ENCODE measurements around the gene CYB561A3. TPM values are rescaled to one million over a fixed set of nuclear protein-coding genes. Genes with fewer than 3 reads are reported as not detected.

Gene CYB561A3
- total RNA-seq, 1 experiment from 2014 or later, result 21.7 TPM

GRCh38 chr11:61306221-61306620 lies 55.5 kb downstream of the CYB561A3 start:
- H4K8ac ChIP-seq (replicated peaks; ENCODE audit: insufficient read length, low read depth, low read length), result no peak overlapping the region
- H3K27ac ChIP-seq (ENCODE audit: insufficient read length, low read depth, low read length), result no peak overlapping the region
- no peak for DNase-seq
- Mint-ChIP-seq H3K36me3 (ENCODE audit: insufficient read depth in 1 of 3, low read depth in 3 of 3) (peaks cover 33 to 43% (median 36%) of the 10 kb centered on the region in 3 experiments; a peak in 6 of 7 replicates), H3K27me3 (ENCODE audit: low read depth) (no peaks in the 10 kb centered on the region), H3K27ac (no peak overlapping the region), H3K4me1 (no peaks in the 10 kb centered on the region), H3K4me3 (no peak overlapping the region), H3K9me3 (no peaks in the 10 kb centered on the region)
- no peak overlapping the region for H3K4me2 ChIP-seq (ENCODE audit: insufficient read depth, insufficient read length, low read length)
- no peak overlapping the region for H2BK15ac ChIP-seq (ENCODE audit: low read depth, low read length)
- H3K18ac ChIP-seq (ENCODE audit: insufficient read length, low read depth, low read length), result no peak overlapping the region
- no peak overlapping the region for H4K91ac ChIP-seq (ENCODE audit: insufficient read length, low read depth, low read length)
- no peaks in the 10 kb centered on the region for H4K20me1 ChIP-seq (ENCODE audit: control insufficient read depth, insufficient read depth, insufficient read length)
- no peak overlapping the region for H3K4ac ChIP-seq (ENCODE audit: low read depth, low read length)
- H2BK12ac ChIP-seq (ENCODE audit: insufficient read length, low read depth, low read length), result no peak overlapping the region
- no peaks in the 10 kb centered on the region for H3K9me3 ChIP-seq (ENCODE audit: control insufficient read depth, low read depth, low read length)
- H2AFZ ChIP-seq (ENCODE audit: low read length), result no peak overlapping the region
- no peak overlapping the region for H2AK5ac ChIP-seq (ENCODE audit: insufficient read length, low read length)
- no peak overlapping the region for H3K9ac ChIP-seq (ENCODE audit: extremely low read depth, insufficient read length, low read length)
- H2BK20ac ChIP-seq (ENCODE audit: low read depth, low read length, poor library complexity, severe bottlenecking), result no peak overlapping the region
- H3K56ac ChIP-seq (ENCODE audit: insufficient read length, low read depth, low read length), result no peak overlapping the region
- no peak overlapping the region for H3K23ac ChIP-seq (ENCODE audit: insufficient read length, low read depth, low read length)
- no peak overlapping the region for H3K14ac ChIP-seq (ENCODE audit: insufficient read depth, low read length)
- H2BK5ac ChIP-seq (ENCODE audit: insufficient read length, low read length), result no peak overlapping the region
- no peaks in the 10 kb centered on the region for H3K79me2 ChIP-seq (ENCODE audit: insufficient read depth, low read length)
- TF ChIP-seq CTCF (conservative IDR thresholded peaks at IDR 0.05), result no peak
- no CpG with 5 or more reads among the region's 1 CpG for WGBS (ENCODE audit: extremely low coverage, insufficient read length, low lambda C conversion rate)
- no peak overlapping the region for H4K5ac ChIP-seq (ENCODE audit: insufficient read length, low read depth, low read length)
- no peak overlapping the region for H2BK120ac ChIP-seq (ENCODE audit: low read depth, low read length, poor library complexity, severe bottlenecking)
- no peaks in the 10 kb centered on the region for H3K4me1 ChIP-seq (ENCODE audit: insufficient read depth, low read length)
- no peaks in the 10 kb centered on the region for H3K79me1 ChIP-seq (ENCODE audit: insufficient read depth, low read depth, low read length, poor library complexity, severe bottlenecking)
- no peaks in the 10 kb centered on the region for H3K27me3 ChIP-seq (ENCODE audit: insufficient read depth, low read length)
- no peak overlapping the region for H3T11ph ChIP-seq (ENCODE audit: low read length)
- H3K23me2 ChIP-seq (ENCODE audit: insufficient read length, low read depth, low read length, poor library complexity, severe bottlenecking), result no peaks in the 10 kb centered on the region
